Smooth muscle cell (in vitro differentiated cells): Measurements from ENCODE around the gene ANKRD6. TPM values are rescaled to one million over a fixed set of nuclear protein-coding genes. Genes with fewer than 3 reads are reported as not detected.
A peak's percentile ranks its signal among the peaks of the same experiment; 100 is the strongest.

Experiments
- DNase-seq: peaks from one replicate; lab custom pipeline; 2025; ENCODE audit not compliant: unreplicated experiment; lab: John Stamatoyannopoulos, UW
- H2AFZ ChIP-seq: fragments of 200-600 bp; sonication (generic); 2 replicates; pipeline ENCODE4 v1.6.0; 2016; ENCODE audit warnings: antibody characterized with exemption, low read depth, mild to moderate bottlenecking
- H3F3A ChIP-seq: fragments of 200-600 bp; sonication (generic); 2 replicates; pipeline ENCODE4 v1.6.0; 2017; ENCODE audit warnings: antibody characterized with exemption, low read depth
- H3K27ac ChIP-seq: fragments of 200-600 bp; sonication (generic); 2 replicates; pipeline ENCODE4 v1.5.1; 2016; ENCODE audit warnings: low read depth, mild to moderate bottlenecking
- H3K27me3 ChIP-seq: fragments of 200-600 bp; sonication (generic); 2 replicates; pipeline ENCODE4 v1.6.1; 2016; ENCODE audit warnings: low read depth, mild to moderate bottlenecking
- H3K36me3 ChIP-seq: fragments of 200-600 bp; sonication (generic); 2 replicates; pipeline ENCODE4 v1.5.1; 2016; ENCODE audit warnings: low read depth
- H3K4me1 ChIP-seq: fragments of 200-600 bp; sonication (generic); 2 replicates; pipeline ENCODE4 v1.5.1; 2016; ENCODE audit warnings: low read depth
- H3K4me2 ChIP-seq: fragments of 200-600 bp; sonication (generic); 2 replicates; pipeline ENCODE4 v1.6.0; 2016; ENCODE audit warnings: mild to moderate bottlenecking
- H3K4me3 ChIP-seq: fragments of 200-600 bp; sonication (generic); 2 replicates; pipeline ENCODE4 v1.5.1; 2016; ENCODE audit warnings: mild to moderate bottlenecking
- H3K79me2 ChIP-seq: fragments of 200-600 bp; sonication (generic); 2 replicates; pipeline ENCODE4 v1.6.0; 2016; ENCODE audit warnings: low read depth, mild to moderate bottlenecking
- H3K9ac ChIP-seq: fragments of 200-600 bp; sonication (generic); 2 replicates; pipeline ENCODE4 v1.6.0; 2016; ENCODE audit warnings: low read depth
- H3K9me3 ChIP-seq: fragments of 200-600 bp; sonication (generic); replicated peaks from 2 replicates; pipeline ENCODE4 v1.5.1; 2016; ENCODE audit warnings: low read depth
- H4K20me1 ChIP-seq: fragments of 200-600 bp; sonication (generic); 2 replicates; pipeline ENCODE4 v1.6.0; 2016; ENCODE audit warnings: low read depth
- WGBS: methylation state at CpG from one replicate; pipeline ENCODE4 v1.1.7; 2016; ENCODE audit warnings: low lambda C conversion rate; 5-methylcytosine and 5-hydroxymethylcytosine counted together
- polyA plus RNA-seq: library from polyadenylated mRNA; unstranded; fragments of >200 nt; fragmentation: Nextera tagmentation; extraction: Ambion mirVana; gene quantifications from 2 replicates; pipeline ENCODE4 v1.2.1, GENCODE V29; 2016
- total RNA-seq: library from RNA; depleted of rRNA; stranded (reverse); fragments of >200 nt; gene quantifications from 2 replicates; pipeline ENCODE4 v1.2.3, GENCODE V29; 2014
- TF ChIP-seq, protein P1 (sequence below): fragments of 200-600 bp; sonication (generic); IDR thresholded peaks from 2 replicates; pipeline ENCODE4 v1.5.1; 2017; ENCODE audit warnings: borderline replicate concordance, mild to moderate bottlenecking, antibody characterized with exemption; ENCODE audit not compliant: insufficient read depth, poor library complexity, severe bottlenecking

The ANKRD6 gene
- total and polyA plus RNA-seq, 2 experiments from 2014 or later = 5.2 to 10.7 TPM

- no peak for DNase-seq
- no peak overlapping the region for H3K9ac ChIP-seq
- peak overlapping the region; percentile 99 for H3K4me2 ChIP-seq
- no peaks in the 10 kb centered on the region for H4K20me1 ChIP-seq
- peak overlapping the region; percentile 79 for H3K4me3 ChIP-seq
- no peak overlapping the region for H3K27ac ChIP-seq
- 9% methylated on average over 4 of the region's 4 CpGs for WGBS
- H3K79me2 ChIP-seq = no peaks in the 10 kb centered on the region
- no peaks in the 10 kb centered on the region for H3K36me3 ChIP-seq
- H3K27me3 ChIP-seq = peaks cover 91% of the 10 kb centered on the region
- H3F3A ChIP-seq = no peaks in the 10 kb centered on the region
- H2AFZ ChIP-seq = peak overlapping the region; percentile 84
- TF ChIP-seq, protein P1, sequence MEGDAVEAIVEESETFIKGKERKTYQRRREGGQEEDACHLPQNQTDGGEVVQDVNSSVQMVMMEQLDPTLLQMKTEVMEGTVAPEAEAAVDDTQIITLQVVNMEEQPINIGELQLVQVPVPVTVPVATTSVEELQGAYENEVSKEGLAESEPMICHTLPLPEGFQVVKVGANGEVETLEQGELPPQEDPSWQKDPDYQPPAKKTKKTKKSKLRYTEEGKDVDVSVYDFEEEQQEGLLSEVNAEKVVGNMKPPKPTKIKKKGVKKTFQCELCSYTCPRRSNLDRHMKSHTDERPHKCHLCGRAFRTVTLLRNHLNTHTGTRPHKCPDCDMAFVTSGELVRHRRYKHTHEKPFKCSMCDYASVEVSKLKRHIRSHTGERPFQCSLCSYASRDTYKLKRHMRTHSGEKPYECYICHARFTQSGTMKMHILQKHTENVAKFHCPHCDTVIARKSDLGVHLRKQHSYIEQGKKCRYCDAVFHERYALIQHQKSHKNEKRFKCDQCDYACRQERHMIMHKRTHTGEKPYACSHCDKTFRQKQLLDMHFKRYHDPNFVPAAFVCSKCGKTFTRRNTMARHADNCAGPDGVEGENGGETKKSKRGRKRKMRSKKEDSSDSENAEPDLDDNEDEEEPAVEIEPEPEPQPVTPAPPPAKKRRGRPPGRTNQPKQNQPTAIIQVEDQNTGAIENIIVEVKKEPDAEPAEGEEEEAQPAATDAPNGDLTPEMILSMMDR = no peak
- peaks cover 23% of the 10 kb centered on the region for H3K4me1 ChIP-seq
- no peaks in the 10 kb centered on the region for H3K9me3 ChIP-seq
Measured at GRCh38 chr6:89410788-89411144, 22.2 kb upstream of the ANKRD6 start.

DNA sequence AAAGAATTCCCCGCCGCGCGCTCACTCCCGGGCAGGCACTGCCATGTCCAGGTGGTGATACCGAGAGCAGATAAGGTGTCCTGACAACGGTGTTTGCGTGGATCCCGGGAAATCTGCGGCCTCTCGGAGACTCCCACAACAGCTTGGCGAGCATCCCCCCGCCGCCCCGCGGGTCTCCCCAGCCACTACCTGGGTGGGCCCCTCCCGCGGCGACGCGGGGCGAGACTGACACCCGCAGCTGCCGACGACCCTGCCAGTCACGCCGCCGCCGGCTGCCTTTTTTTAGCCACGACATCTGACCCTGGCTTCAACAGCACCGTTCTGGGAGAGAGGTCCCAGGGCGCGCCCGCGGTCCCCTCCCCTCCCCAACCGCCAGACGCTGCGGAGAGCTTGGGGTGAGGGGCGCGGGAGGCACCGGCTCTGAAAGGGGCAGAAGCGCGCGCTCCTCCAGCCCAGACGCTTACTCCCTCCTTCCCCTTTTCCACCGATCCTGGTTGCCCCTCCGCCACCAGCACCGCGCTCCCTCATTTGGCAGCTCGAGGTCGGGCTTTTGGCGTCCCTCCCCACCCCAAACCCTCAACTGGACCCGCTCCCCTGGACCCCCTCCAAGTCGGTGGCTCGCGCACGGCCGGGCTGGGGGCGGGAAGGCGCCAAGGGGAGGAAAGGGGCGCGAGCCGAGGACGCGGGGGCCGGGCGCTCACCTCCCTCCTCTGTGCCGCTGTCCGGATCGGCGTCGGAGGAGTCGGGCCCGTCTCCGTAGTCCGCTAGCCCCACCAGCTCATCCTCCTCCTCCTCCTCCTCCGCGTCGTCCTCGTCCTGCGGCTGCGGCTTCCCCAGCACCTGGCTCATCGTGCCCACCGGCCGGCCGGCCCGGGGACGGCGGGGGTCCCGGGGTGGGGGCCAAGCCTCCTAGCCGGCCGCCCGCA is 21.5 kb upstream of the ANKRD6 start:
- Histone ChIP-seq H3K4me2 (peak overlapping the region; percentile 99), H3K36me3 (no peaks in the 10 kb centered on the region), H3K4me1 (peaks cover 28% of the 10 kb centered on the region), H3K9ac (no peak overlapping the region), H2AFZ (peak overlapping the region; percentile 84), H3K27ac (no peak overlapping the region), H3K9me3 (no peaks in the 10 kb centered on the region), H3K79me2 (no peaks in the 10 kb centered on the region), H4K20me1 (no peaks in the 10 kb centered on the region), H3K27me3 (peaks cover 94% of the 10 kb centered on the region), H3K4me3 (peak overlapping the region; percentile 79), H3F3A (no peaks in the 10 kb centered on the region)
- TF ChIP-seq, protein P1 = no peak
- 3% methylated on average over 14 of the region's 93 CpGs for WGBS
- DNase-seq = no peak

DNA sequence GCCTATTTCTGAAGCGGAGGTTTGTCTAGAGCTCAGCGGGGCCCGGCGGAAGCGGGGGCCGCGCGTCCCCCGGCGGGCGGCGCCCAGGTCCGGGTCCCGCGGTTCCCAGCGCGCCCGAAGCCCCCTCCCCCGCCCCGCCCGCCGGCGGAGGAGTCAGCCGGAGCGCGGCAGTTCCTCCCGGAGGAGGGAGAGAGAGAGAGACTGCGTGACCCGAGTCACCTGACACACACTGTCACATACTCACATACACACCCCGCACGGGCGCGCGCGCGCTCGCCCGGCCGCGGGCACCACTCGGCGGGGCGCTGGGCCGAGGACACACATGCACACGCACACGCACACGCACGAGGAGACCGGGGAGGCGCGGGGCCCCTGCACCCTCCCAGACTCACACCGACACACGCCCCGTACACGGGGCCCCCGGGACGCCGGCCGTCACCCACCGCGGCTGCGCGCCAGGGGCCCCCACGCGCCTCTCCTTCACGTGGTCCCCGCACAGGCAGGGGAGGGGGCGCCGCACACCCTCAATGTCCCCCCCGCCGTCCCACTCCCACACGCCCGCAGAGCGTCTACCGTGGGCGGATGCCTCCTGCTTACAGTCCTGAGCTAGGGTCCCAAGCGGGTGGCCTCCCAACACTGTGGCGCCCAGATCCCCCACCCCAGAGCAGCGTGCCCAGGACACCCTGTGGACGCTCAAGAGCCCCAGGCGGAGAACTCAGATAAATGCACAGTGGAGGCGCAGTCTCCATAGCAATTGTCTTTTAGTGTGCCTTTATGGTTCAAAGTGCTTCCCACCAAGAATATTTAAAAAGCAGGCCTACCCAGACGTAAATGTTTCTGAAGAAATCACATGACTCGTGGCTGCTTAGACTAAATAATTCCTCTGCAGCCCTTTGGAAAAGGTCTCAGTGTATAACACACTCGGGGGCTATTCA is 20.6 kb upstream of the ANKRD6 start, which contains the start of gene RRAGD:
RRAGD (minus strand) TSS at position 203 of the 935 bp plus-strand sequence. CDS start 280 bp downstream, outside the sequence.
- Histone ChIP-seq H3F3A (no peaks in the 10 kb centered on the region), H4K20me1 (no peaks in the 10 kb centered on the region), H3K4me3 (peak within 1 kb of the TSS; percentile 79), H3K9me3 (no peaks in the 10 kb centered on the region), H2AFZ (peak within 1 kb of the TSS; percentile 93), H3K4me1 (peaks cover 32% of the 10 kb centered on the region), H3K4me2 (peak within 1 kb of the TSS; percentile 99), H3K27ac (no peak within 1 kb of the TSS), H3K79me2 (no peaks in the 10 kb centered on the region), H3K27me3 (peaks cover 85% of the 10 kb centered on the region), H3K36me3 (no peaks in the 10 kb centered on the region), H3K9ac (peak within 1 kb of the TSS; percentile 32)
- no peak for DNase-seq
- TF ChIP-seq, protein P1 = no peak
- 3% methylated on average over 55 of the region's 85 CpGs for WGBS
